HepG2 (cell line): ENCODE data around the gene THOP1. TPM values are rescaled to one million over a fixed set of nuclear protein-coding genes. Genes with fewer than 3 reads are reported as not detected.

ENCODE experiments used
- ATAC-seq: fragments of 200-7000 bp; cut with Tn5 transposase; 3 replicates; pipeline ENCODE4 v1.9.1; 2020; ENCODE audit warnings: mild to moderate bottlenecking, moderate library complexity
- BruUV-seq: library from RNA; stranded (reverse); fragments of 400-500 nt; replicated peaks from 2 replicates; lab custom pipeline; 2021; lab: Mats Ljungman, UMichigan
- CTCF ChIA-PET: fragments of 300-600 bp; formaldehyde crosslinking; extraction: SDS; loops from one replicate; lab custom pipeline; 2021; ENCODE audit warnings: low total read pairs, inconsistent platforms, low intra/inter-chr PET ratio; lab: Yijun Ruan, JAX
- POLR2A ChIA-PET: fragments of 350-600 bp; sonication (Branson Sonifier 250); formaldehyde crosslinking; loops from one replicate; lab custom pipeline; 2020; ENCODE audit warnings: antibody characterized with exemption, inconsistent platforms; lab: Yijun Ruan, JAX
- DNase-seq: peaks from one replicate; pipeline ENCODE4 v3.0.0-alpha.2; 2015; ENCODE audit warnings: low spot score
- FAIRE-seq: peaks from 3 replicates; lab custom pipeline; 2011; peaks lifted over from hg19 to GRCh38; lab: Jason Lieb, UNC
- H2AFZ ChIP-seq: one replicate; pipeline ENCODE4 v1.6.1; 2011; ENCODE audit warnings: low read length, inconsistent platforms
- H3K27ac ChIP-seq: fragments of 300-600 bp; 3 replicates; pipeline ENCODE4 v1.8.0; 2011; ENCODE audit warnings: mixed run types, mild to moderate bottlenecking, mixed read lengths, low read length, inconsistent platforms; ENCODE audit not compliant: insufficient read depth; ENCODE audit errors: extremely low read length
- H3K27me3 ChIP-seq, 2 experiments: fragments of 200-600 bp in 1 of 2; 2 replicates in 1 of 2; 3 replicates in 1 of 2; pipeline versions ENCODE4 v1.6.0 to v1.8.0; 2011; ENCODE audit warnings: low read length in 2 of 2, mild to moderate bottlenecking in 2 of 2, moderate library complexity in 2 of 2, inconsistent platforms in 1 of 2; ENCODE audit not compliant: insufficient read depth in 2 of 2, control insufficient read depth in 1 of 2
- H3K36me3 ChIP-seq, 2 experiments: fragments of 200-600 bp in 1 of 2; replicated peaks in 1 of 2; 2 replicates in 1 of 2; 3 replicates in 1 of 2; pipeline versions ENCODE4 v1.5.1 to v1.8.0; 2011; ENCODE audit warnings: low read length in 2 of 2, inconsistent platforms in 1 of 2; ENCODE audit not compliant: insufficient read depth in 2 of 2, control insufficient read depth in 1 of 2
- H3K4me1 ChIP-seq: 2 replicates; pipeline ENCODE4 v1.5.1; 2012; ENCODE audit warnings: low read length, inconsistent platforms; ENCODE audit not compliant: insufficient read depth
- H3K4me2 ChIP-seq: 2 replicates; pipeline ENCODE4 v1.6.0; 2011; ENCODE audit warnings: low read depth, low read length, inconsistent platforms
- H3K4me3 ChIP-seq, 3 experiments: fragments of 200-600 bp in 1 of 3; sonication (generic), shearing (Covaris generic) in 1 of 3; replicated peaks in 1 of 3; 2 replicates each; pipeline ENCODE4 v1.5.1; 2011 to 2016; ENCODE audit warnings: low read length in 3 of 3, inconsistent platforms in 2 of 3, low read depth in 2 of 3, mild to moderate bottlenecking in 2 of 3, control low read depth in 1 of 3, mixed read lengths in 1 of 3; ENCODE audit not compliant: insufficient read depth in 1 of 3
- H3K79me2 ChIP-seq: one replicate; pipeline ENCODE4 v1.6.1; 2011; ENCODE audit warnings: low read length, inconsistent platforms; ENCODE audit not compliant: insufficient read depth
- H3K9ac ChIP-seq: 2 replicates; pipeline ENCODE4 v1.6.0; 2011; ENCODE audit warnings: mild to moderate bottlenecking, low read depth, low read length, inconsistent platforms; ENCODE audit not compliant: insufficient read depth
- H3K9me3 ChIP-seq: 2 replicates; pipeline ENCODE4 v1.5.1; 2012; ENCODE audit warnings: mild to moderate bottlenecking, low read length
- H4K20me1 ChIP-seq: 2 replicates; pipeline ENCODE4 v1.6.0; 2011; ENCODE audit warnings: inconsistent platforms, mild to moderate bottlenecking, low read length, moderate library complexity; ENCODE audit not compliant: insufficient read depth
- ZNF687 ChIP-seq: sonication (generic); formaldehyde crosslinking; IDR thresholded peaks from 2 replicates; pipeline ENCODE4 v1.5.1; 2020; ENCODE audit warnings: mild to moderate bottlenecking, missing genetic modification reagents, moderate library complexity
- WGBS: methylation state at CpG from one replicate; pipeline ENCODE4 v1.1.6; 2017; ENCODE audit warnings: low lambda C conversion rate; 5-methylcytosine and 5-hydroxymethylcytosine counted together
- in situ Hi-C: cut with HindIII; loops from 2 replicates; pipeline ENCODE4 v1.10.0; 2017; ENCODE audit warnings: low pct_unique_long_range_greater_than_20kb; ENCODE audit not compliant: extremely low pct_ligation_motif_present
- intact Hi-C: fragments of 100-400 bp; cut with micrococcal nuclease; formaldehyde crosslinking; loops from one replicate; pipeline ENCODE4 v1.10.0; 2022; ENCODE audit not compliant: unreplicated experiment
- polyA plus RNA-seq, 8 experiments: library from polyadenylated mRNA; depleted of rRNA in 3 of 8; stranded (reverse) in 7 of 8; unstranded in 1 of 8; fragments of >200 nt; fragmentation: Illumina TruSeq in 4 of 8; extraction: Trizol in 4 of 8; gene quantifications; 2 replicates each; pipeline versions ENCODE4 v1.2.1 to v1.2.3, GENCODE V29; 2011 to 2016; ENCODE audit warnings: low read depth in 4 of 8, missing spikeins in 1 of 8, mixed read lengths in 1 of 8; ENCODE audit not compliant: insufficient read depth in 1 of 8
- total RNA-seq, 5 experiments: library from RNA; depleted of rRNA; stranded (reverse); fragments of >200 nt; fragmentation: Illumina TruSeq; extraction: Trizol; gene quantifications; 2 replicates each; pipeline ENCODE4 v1.2.3, GENCODE V29; 2016; ENCODE audit warnings: low read depth in 1 of 5
- TF ChIP-seq, protein P1 (sequence below): sonication (generic); formaldehyde crosslinking; IDR thresholded peaks from 2 replicates; pipeline ENCODE4 v1.4.0; 2020; ENCODE audit warnings: low read depth, mild to moderate bottlenecking, missing genetic modification reagents

The THOP1 gene
- total and polyA plus RNA-seq, 2 of the 13 experiments (the other 11 are each of a cell fraction or from before 2014, with no cell fraction given) = 74.4 to 116 TPM

DNA sequence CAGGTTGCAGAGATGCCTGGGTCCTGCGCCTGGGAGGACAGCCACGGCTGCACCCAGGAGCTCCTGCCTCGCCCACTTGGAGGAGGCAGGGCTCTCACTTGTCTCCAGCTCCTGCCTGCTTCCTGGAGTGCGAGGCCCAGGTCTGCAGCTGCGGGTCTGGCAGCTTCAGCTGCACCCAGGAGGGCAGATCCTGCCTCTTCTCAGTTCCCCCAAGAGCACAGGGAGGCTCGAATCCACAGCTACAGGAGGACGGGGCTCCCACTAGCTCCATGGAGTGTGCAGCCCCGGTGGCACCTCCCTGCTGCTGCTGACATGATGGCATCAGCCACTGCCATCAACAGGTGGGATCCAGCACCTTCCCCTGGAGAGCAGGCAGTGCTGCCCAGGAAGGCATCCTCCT lies 38.8 kb downstream of the THOP1 start:
- Histone ChIP-seq H3K9ac (no peak overlapping the region), H4K20me1 (no peaks in the 10 kb centered on the region), H3K27me3 (no peaks in the 10 kb centered on the region), H3K27ac (no peak overlapping the region), H3K9me3 (no peaks in the 10 kb centered on the region), H3K36me3 (no peaks in the 10 kb centered on the region; a peak in 1 of 5 replicates), H3K4me1 (peaks cover 8% of the 10 kb centered on the region), H2AFZ (no peak overlapping the region), H3K4me2 (no peak overlapping the region), H3K4me3 (no peak overlapping the region), H3K79me2 (no peaks in the 10 kb centered on the region)
- intact Hi-C loops (no loop called here), in situ Hi-C loops (no loop called here)
- DNase-seq (no peak), ATAC-seq (no peak), FAIRE-seq (no peak)
- WGBS = 92% methylated on average over 2 of the region's 8 CpGs
- ChIA-PET POLR2A (interaction anchor here (0.8 to 3.4 kb wide), 3 partner anchors 13 to 43 kb away, joined by 3 to 9 read pairs (median 3); partner anchors contain the start of genes ZNF555 and ZNF556), CTCF (no interaction called here)
- no TSS peak for BruUV-seq
- peak; percentile 20; the same call in 1 of the 2 replicates for TF ChIP-seq ZNF687
- TF ChIP-seq, protein P1, sequence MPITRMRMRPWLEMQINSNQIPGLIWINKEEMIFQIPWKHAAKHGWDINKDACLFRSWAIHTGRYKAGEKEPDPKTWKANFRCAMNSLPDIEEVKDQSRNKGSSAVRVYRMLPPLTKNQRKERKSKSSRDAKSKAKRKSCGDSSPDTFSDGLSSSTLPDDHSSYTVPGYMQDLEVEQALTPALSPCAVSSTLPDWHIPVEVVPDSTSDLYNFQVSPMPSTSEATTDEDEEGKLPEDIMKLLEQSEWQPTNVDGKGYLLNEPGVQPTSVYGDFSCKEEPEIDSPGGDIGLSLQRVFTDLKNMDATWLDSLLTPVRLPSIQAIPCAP = no peak
